ENCODE measurements around the gene TRMO. TPM values are rescaled to one million over a fixed set of nuclear protein-coding genes. Genes with fewer than 3 reads are reported as not detected.

TRMO gene
- total and polyA plus RNA-seq, 2 of the 8 experiments (the other 6 are each of a cell fraction or from before 2014, with no cell fraction given) = 4.6 to 5.6 TPM

GRCh38 chr9:97940233-97940632, 17.9 kb upstream of the TRMO start:
- H3K23me2 ChIP-seq (ENCODE audit: low read depth, low read length) = no peaks in the 10 kb centered on the region
- H3K27me3 ChIP-seq (replicated peaks in 1 of 4; ENCODE audit: control insufficient read depth in 3 of 4, extremely low read depth in 1 of 4, insufficient read depth in 3 of 4, low read length in 3 of 4) = peaks cover 0 to 27% (median 8%) of the 10 kb centered on the region in 4 experiments; a peak in 5 of 7 replicates
- H3K4ac ChIP-seq (replicated peaks; ENCODE audit: insufficient read length, low read depth, low read length) = no peak overlapping the region
- no peak overlapping the region for H3K27ac ChIP-seq (ENCODE audit: low read depth, low read length)
- no peak overlapping the region for H4K5ac ChIP-seq (ENCODE audit: insufficient read length, low read depth, low read length)
- ChIA-PET CTCF (ENCODE audit: partially characterized antibody) (no interaction called here), POLR2A (ENCODE audit: partially characterized antibody) (no interaction called here)
- no peak overlapping the region for H2AK5ac ChIP-seq (ENCODE audit: low read depth, low read length)
- no peak for FAIRE-seq
- H3K36me3 ChIP-seq (ENCODE audit: control insufficient read depth in 2 of 4, insufficient read depth in 4 of 4, low read length in 3 of 4) = no peaks in the 10 kb centered on the region
- no peak overlapping the region for H3K56ac ChIP-seq (replicated peaks; ENCODE audit: insufficient read length, low read depth, low read length)
- no peak overlapping the region for H2BK12ac ChIP-seq (ENCODE audit: low read depth, low read length)
- H4K8ac ChIP-seq (ENCODE audit: extremely low read depth, insufficient read depth, low read length) = no peak overlapping the region
- no peak overlapping the region for H3K14ac ChIP-seq (ENCODE audit: insufficient read length)
- H3K18ac ChIP-seq (ENCODE audit: extremely low read depth, low read length) = no peak overlapping the region
- no peaks in the 10 kb centered on the region for H3K9me3 ChIP-seq (ENCODE audit: insufficient read depth in 2 of 2, low read depth in 1 of 2, low read length in 1 of 2)
- H3K9ac ChIP-seq (replicated peaks in 1 of 4; ENCODE audit: extremely low read depth in 1 of 4, low read depth in 3 of 4, low read length in 3 of 4) = no peak overlapping the region
- no peak overlapping the region for H3K4me3 ChIP-seq (ENCODE audit: extremely low read depth in 1 of 4, insufficient read depth in 2 of 4, low read depth in 3 of 4, low read length in 4 of 4)
- no peak overlapping the region for H3K4me2 ChIP-seq (ENCODE audit: insufficient read depth in 1 of 2, low read depth in 2 of 2, low read length in 2 of 2)
- H2BK120ac ChIP-seq (replicated peaks; ENCODE audit: low read depth, low read length) = no peak overlapping the region
- no peaks in the 10 kb centered on the region for H4K20me1 ChIP-seq (replicated peaks in 1 of 2; ENCODE audit: control insufficient read depth in 1 of 2, insufficient read depth in 2 of 2, low read length in 2 of 2)
- no peak overlapping the region for H2BK5ac ChIP-seq (ENCODE audit: low read depth, low read length)
- H2AFZ ChIP-seq (ENCODE audit: low read length) = no peak overlapping the region
- H2BK20ac ChIP-seq (ENCODE audit: low read length) = no peak overlapping the region
- no peaks in the 10 kb centered on the region for H3K4me1 ChIP-seq (replicated peaks in 1 of 4; ENCODE audit: control insufficient read depth in 3 of 4, insufficient read depth in 4 of 4, low read length in 3 of 4)
- no peak overlapping the region for H3K23ac ChIP-seq (ENCODE audit: insufficient read length)
- H2BK15ac ChIP-seq (ENCODE audit: low read length) = no peak overlapping the region
- H4K91ac ChIP-seq (replicated peaks; ENCODE audit: insufficient read length, low read length) = no peak overlapping the region
- H3K79me2 ChIP-seq (ENCODE audit: control insufficient read depth in 1 of 2, insufficient read depth in 2 of 2, low read length in 2 of 2) = no peaks in the 10 kb centered on the region
- no peak for DNase-seq (ENCODE audit: low read depth in 1 of 2, low spot score in 2 of 2)
- no peaks in the 10 kb centered on the region for H3K79me1 ChIP-seq (ENCODE audit: low read depth, low read length)
- no peak for TF ChIP-seq ASH2L (IDR thresholded peaks at IDR 0.05; ENCODE audit: low read length)
- no peak for TF ChIP-seq POLR2AphosphoS5 (IDR thresholded peaks at IDR 0.05; ENCODE audit: low read depth, low read length)
- TF ChIP-seq GTF2F1 (IDR thresholded peaks at IDR 0.05; ENCODE audit: borderline replicate concordance, low read depth, low read length) = no peak
- no peak for TF ChIP-seq EP300 (IDR thresholded peaks at IDR 0.05; ENCODE audit: borderline replicate concordance in 1 of 2, low read depth in 2 of 2, low read length in 2 of 2)
- TF ChIP-seq, protein P1, sequence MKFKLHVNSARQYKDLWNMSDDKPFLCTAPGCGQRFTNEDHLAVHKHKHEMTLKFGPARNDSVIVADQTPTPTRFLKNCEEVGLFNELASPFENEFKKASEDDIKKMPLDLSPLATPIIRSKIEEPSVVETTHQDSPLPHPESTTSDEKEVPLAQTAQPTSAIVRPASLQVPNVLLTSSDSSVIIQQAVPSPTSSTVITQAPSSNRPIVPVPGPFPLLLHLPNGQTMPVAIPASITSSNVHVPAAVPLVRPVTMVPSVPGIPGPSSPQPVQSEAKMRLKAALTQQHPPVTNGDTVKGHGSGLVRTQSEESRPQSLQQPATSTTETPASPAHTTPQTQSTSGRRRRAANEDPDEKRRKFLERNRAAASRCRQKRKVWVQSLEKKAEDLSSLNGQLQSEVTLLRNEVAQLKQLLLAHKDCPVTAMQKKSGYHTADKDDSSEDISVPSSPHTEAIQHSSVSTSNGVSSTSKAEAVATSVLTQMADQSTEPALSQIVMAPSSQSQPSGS (IDR thresholded peaks at IDR 0.05; ENCODE audit: low read length) = no peak
- TF ChIP-seq SP2 (IDR thresholded peaks at IDR 0.05; ENCODE audit: low read length) = no peak

Measured in H1 (cell line).